GM19043 (cell line): ENCODE results near the gene NFATC2IP.
A peak's percentile ranks its signal among the peaks of the same experiment; 100 is the strongest.
"Not testable (repeated sequence)": the region's sequence is repeated elsewhere in the genome, so short reads cannot be mapped to it uniquely, and the experiment has no call there.

Experiments
- ATAC-seq: cut with Tn5 transposase; IDR thresholded peaks from one replicate; pipeline ENCODE4 v1.9.1; 2021; ENCODE audit warnings: low read depth; ENCODE audit not compliant: unreplicated experiment

Gene NFATC2IP

DNA sequence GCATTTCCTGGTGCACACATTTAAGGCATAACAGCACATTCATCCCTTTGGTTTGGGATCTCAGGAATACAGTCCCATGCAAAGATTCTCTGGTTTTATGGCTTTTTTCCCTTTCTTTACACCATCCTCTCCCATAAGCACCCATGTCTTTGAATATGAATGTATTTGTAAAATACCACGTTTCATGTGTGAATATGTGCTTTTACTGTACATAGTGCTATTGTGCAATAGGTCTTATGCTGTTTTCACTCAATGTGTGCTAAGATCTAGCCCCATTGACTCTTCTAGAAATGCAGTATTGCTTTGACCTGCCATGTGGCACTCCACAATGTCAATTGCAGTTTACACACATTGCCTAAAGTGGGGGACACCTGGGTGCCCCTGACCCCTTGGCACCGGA lies 13.8 kb downstream of the NFATC2IP start:
- no peak for ATAC-seq

DNA sequence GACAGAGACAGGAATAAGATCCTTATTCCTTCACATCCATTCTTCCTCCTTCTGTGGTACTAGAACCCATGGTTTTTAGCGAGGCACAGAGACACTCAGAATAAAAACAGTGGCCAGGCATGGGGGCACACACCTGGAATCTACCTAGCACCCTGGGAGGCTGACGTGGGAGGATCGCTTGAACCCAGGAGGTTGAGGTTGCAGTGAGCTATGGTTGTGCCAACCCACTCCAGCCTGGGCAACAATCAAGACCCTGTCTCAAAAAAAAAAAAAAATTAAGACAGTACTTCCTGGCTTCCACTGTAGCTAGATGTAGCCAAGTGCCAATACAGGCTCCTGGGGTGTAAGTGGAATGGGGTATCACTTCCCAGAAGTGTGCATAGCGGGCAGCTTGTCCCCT lies 16.4 kb downstream of the NFATC2IP start:
- ATAC-seq: no peak

DNA sequence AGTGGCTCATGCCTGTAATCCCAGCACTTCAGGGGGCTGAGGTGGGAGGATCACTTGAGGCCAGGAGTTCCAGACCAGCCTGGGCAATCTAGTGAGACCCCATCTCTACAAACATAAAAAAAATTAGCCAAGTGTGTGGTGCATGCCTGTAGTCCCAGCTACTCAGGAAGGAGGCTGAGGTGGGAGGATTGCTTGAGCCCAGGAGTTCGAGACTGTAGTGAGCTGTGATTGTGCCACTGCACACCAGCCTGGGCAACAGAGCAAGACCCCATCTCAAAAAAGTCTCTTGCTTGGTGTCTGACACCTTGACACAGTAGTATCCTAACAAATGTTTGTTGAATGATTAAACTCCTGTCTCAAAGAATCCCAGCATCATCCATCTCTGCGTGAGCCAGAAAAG lies 19.0 kb downstream of the NFATC2IP start:
- ATAC-seq: not testable (repeated sequence)

DNA sequence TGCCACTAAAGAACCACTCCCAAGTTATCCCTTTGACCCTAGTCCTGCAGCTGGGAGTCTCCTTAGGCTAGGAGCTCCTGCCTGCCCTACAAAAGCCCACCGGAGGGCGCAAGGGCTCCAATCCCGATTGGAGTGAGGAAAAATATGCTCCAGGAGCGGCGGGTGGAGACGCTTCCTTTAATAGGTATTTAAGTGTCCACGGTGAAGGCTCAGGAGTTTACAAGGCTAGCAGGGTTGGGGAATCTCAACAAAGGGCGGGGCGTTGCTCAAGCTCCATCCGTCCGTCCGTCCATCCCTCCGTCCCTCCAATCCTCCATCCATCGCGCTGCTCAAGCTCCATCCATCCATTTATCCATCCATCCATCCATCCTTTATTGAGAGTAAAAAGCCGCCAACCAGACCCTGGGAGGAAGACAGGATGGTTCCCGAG lies 23.3 kb downstream of the NFATC2IP start:
- ATAC-seq: no peak

DNA sequence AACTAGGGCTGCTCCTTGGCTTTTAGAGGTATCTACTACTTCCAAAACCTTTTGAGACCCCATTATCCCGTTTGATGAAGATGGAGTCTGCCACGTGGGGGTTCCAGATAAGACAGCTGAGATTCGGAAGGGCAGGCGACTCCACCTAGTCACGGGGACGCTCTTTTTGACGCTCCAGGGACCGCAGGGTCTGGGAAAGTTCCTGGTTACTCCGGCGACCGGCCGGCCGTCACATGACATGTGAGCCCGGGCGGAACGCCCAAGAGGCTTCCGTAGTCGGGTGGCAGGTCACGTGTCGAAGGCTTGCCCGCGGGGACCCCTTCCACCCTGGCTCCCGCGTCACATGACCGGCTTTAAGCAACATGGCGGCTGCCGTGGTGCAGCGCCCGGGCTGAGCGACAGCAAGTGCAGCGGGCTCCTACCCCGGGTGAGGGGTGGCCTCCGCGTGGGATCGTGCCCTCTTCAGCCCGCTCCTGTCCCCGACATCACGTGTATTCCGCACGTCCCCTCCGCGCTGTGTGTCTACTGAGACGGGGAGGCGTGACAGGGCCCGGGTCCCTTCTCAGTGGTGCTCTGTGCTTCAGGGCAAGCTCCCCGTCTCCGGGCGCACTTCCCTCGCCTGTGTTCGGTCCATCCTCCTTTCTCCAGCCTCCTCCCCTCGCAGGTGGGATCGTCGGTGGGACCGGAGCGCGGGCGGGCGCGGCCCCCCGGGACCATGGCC lies 23.9 kb downstream of the NFATC2IP start, which contains the start of gene SPNS1:
TSS of gene SPNS1 (plus strand) at position 342 of the 721 bp plus-strand sequence. CDS start at position 716, 374 bp downstream.
- peak; percentile 79 for ATAC-seq

DNA sequence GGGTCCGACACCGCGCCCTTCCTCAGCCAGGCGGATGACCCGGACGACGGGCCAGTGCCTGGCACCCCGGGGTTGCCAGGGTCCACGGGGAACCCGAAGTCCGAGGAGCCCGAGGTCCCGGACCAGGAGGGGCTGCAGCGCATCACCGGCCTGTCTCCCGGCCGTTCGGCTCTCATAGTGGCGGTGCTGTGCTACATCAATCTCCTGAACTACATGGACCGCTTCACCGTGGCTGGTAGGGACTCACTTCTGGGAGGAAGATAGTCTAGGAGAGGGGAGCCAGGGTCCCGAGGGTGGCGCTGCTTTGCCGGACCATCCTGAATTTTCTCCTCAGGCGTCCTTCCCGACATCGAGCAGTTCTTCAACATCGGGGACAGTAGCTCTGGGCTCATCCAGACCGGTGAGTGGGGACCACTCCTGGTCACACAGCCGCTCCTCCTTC lies 24.4 kb downstream of the NFATC2IP start:
- ATAC-seq: no peak

DNA sequence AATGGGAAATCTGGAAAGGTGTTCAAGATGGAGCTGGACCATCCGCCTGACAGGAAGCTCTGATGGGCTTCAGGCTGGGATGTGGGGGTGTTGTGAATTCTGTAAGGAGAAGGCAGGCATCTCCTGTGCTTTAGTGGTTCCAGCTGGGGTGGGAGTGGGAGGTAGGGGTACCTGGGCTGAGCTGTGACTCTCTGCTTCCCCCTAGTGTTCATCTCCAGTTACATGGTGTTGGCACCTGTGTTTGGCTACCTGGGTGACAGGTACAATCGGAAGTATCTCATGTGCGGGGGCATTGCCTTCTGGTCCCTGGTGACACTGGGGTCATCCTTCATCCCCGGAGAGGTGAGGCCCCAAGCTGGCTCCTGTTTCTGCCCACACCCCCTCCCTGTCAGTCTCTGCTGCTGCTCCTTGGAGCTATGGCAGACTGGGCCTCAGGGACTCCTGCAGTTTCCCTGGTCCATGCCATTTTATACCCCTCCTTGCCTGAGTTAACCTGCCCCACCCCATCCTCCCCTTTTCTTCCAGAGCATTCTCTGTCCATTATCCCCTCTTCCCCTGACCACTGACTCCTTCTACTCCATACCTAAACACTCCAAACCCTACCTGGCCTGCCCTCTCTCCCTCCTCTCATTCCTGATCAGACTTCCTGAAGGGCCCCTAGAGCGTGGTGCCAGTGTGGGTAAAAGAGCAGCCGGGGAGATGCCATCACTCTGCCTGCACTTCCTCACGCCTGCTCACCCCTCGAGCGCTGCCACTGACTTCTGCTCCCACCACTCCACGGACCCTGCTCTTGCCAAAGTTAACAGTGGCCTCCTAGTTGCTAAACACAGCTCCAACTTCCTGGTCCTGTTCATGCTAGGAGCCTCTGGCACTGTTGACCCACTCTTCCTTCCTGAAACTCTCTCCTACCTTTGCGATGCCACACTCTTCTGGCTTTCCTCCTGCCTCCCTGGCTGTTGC lies 27.2 kb downstream of the NFATC2IP start:
- no peak for ATAC-seq

DNA sequence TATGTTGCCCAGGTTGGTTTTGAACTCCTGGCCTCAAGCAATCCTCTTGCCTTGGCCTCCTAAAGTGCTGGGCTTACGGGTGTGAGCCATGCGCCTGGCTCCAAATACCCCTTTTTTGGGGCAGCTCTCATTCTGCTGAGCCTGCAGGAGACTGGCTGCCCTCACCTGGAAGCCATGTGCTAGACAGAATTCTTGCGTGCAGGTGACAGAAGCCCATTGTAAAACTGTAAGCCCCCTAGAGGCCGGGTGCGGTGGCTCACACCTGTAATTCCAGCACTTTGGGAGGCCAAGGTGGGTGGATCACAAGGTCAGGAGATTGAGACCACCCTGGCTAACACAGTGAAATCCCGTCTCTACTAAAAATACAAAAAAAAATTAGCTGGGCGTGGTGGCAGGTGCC lies 29.6 kb downstream of the NFATC2IP start:
- not testable (repeated sequence) for ATAC-seq

DNA sequence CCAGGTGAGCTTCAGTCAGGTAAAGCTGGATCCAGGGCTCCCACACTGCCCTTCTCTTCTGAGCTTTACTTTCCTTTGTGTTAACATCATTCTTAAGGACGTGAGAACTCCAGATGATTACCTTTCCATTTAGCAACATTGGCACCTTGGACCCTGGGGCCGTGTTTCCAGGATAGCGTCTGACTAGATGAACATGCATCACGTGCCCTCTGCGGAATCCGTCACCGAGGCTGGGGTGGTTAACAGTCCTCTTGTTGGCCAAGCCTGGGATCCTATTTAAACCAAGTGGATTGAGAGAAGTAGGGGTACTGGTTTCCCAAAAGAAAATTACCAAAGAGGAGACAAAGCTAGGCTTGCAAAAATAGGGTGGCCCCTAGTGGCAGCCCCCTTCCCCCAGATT lies 30.2 kb downstream of the NFATC2IP start:
- ATAC-seq: no peak

DNA sequence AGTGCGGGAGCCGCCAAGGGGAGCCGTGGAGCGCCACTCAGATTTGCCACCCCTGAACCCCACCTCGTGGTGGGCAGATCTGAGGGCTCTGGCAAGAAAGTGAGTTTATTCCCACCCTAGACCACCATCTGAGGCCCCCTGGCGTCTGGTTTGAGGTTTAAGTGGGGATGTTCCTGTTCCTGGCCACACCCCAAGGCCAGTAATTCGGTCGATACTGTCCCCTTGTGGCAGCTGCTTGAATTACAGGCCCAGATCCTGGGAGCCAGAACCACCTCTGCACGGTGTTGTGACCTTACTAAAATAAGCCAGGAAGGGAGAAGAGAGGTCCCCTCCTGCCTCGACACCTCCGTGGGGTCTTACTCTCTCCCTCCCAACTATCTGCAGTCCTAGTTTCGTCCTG lies 30.8 kb downstream of the NFATC2IP start:
- ATAC-seq: no peak

DNA sequence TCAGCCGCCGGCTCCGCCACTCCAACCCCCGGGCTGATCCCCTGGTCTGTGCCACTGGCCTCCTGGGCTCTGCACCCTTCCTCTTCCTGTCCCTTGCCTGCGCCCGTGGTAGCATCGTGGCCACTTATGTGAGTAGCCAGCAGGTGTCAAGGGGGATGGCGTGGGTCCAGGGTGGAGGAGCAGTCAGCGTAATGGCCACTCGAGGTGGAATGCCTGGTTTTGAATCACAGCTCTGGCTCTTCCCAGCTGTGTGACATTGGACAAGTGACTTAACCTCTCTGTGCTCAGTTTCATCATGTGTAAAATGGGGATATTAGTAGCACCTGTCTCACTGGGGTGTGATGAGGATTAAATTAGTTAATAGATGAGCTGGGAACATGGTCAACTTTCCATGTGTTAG lies 31.7 kb downstream of the NFATC2IP start:
- ATAC-seq: no peak

DNA sequence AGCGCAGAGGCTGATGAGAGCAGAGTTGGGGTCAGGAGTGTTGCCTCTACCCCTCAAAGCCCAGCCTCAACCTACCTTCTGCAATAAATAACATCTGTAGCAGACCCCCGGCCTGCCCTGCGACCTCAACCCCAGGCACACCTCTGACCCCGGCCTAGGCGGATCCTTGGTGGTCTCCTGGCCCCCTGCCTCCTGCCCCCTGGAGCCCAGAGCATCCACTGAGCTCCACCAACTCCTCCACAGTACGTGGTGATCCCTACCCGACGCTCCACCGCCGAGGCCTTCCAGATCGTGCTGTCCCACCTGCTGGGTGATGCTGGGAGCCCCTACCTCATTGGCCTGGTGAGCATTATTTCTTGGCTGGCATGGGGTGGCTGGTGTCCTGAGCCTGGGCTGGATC lies 32.2 kb downstream of the NFATC2IP start:
- ATAC-seq: no peak

DNA sequence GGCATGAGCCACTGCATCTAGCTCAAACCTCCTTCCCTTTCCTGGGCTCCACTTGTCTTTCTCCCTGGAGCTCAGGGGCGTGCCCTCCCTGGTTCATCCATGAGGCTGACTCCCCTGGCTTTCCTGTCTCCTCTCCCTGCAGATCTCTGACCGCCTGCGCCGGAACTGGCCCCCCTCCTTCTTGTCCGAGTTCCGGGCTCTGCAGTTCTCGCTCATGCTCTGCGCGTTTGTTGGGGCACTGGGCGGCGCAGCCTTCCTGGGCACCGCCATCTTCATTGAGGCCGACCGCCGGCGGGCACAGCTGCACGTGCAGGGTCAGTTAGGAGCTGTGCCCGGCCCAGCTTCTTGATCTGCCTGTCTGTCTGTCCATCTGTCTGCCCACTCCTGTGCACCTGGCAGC lies 32.9 kb downstream of the NFATC2IP start:
- ATAC-seq: no peak

DNA sequence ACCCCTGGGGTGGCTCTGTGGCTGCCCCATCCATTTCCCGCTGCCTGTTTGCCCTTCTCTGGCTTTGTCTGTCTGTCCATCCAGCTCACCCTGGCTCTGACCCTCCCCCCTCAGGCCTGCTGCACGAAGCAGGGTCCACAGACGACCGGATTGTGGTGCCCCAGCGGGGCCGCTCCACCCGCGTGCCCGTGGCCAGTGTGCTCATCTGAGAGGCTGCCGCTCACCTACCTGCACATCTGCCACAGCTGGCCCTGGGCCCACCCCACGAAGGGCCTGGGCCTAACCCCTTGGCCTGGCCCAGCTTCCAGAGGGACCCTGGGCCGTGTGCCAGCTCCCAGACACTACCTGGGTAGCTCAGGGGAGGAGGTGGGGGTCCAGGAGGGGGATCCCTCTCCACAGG lies 33.4 kb downstream of the NFATC2IP start:
- ATAC-seq: no peak

DNA sequence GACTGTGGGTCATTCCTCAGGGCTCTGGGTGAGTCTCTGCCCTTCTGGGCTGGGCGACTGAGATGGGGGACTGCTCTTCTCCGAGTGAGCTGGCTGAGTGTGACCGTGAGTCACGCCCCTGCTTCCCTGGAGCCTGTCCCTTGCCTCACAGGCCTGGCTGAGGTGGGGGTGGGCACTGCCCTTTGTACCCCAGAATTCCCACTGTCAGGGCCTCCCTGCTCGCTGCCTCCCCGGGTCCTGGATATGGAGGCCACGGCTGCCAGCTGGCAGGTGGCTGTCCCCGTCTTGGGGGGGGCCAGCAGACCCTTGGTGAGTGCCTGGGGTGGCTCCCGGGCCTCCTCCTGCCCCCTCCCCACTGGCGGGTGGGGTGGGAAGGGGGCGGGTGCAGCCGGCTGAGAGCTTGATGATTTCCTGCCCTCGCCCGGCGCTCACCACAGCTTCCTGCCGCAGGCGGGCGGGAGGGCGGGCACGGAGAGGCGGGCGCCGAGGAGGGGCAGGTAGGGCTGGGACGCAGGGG lies 33.9 kb downstream of the NFATC2IP start, which contains the start of gene LAT:
TSS of gene LAT (plus strand) at position 434 of the 517 bp plus-strand sequence. CDS start 366 bp downstream, outside the sequence.
- no peak for ATAC-seq

DNA sequence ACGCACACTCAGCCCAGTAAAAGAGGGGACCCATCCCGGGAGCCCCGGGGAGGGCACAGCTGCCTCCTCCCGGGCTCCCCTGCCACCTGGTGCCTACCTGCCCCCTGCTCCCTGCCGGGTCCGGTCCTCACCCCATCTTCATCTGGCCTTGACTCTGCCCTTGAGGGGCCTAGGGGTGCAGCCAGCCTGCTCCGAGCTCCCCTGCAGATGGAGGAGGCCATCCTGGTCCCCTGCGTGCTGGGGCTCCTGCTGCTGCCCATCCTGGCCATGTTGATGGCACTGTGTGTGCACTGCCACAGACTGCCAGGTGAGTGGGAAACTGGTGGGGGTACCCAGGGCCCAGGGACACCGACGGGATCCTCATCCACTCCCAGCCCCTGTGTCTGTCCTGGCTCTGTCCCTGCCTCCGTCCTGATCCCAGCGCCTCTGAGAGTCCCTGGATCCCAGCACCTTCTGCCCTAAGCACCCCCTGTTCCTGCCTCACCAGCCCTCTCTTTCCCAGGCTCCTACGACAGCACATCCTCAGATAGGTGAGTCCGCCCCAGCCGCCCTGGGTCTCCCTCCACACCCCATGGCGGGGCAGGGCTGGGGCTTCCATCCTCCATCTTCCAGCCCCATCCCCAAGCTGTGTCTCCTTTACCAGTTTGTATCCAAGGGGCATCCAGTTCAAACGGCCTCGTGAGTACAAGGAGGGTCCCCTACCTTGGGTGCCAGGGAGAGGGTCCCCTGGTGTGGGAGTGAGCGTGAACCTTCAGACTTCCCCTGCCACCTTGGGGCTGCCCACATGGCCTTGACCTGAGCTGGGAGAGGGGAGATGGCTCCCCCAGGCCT lies 34.7 kb downstream of the NFATC2IP start:
- ATAC-seq: no peak

DNA sequence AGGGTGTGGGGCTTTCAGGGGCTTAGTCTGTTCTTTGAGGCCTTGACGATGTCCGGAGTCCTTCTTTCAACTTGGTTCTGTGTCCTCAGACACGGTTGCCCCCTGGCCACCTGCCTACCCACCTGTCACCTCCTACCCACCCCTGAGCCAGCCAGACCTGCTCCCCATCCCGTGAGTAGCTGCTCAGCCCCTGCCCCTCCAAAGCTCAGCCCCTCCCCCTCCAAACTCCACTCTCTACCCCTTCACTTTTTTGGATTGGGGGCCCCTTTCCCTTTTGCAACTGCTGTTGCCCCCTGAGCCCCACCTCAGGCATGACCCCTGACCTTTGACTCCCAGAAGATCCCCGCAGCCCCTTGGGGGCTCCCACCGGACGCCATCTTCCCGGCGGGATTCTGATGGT lies 35.3 kb downstream of the NFATC2IP start:
- no peak for ATAC-seq

DNA sequence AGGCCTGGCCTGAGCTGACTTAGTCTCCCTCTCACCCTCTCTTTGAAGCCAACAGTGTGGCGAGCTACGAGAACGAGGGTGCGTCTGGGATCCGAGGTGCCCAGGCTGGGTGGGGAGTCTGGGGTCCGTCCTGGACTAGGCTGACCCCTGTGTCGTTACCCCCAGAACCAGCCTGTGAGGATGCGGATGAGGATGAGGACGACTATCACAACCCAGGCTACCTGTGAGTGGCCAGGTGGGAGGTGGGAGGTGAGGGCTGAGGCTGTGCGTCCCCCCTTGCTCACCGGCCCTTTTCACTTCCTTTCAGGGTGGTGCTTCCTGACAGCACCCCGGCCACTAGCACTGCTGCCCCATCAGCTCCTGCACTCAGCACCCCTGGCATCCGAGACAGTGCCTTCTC lies 35.8 kb downstream of the NFATC2IP start:
- ATAC-seq: no peak

DNA sequence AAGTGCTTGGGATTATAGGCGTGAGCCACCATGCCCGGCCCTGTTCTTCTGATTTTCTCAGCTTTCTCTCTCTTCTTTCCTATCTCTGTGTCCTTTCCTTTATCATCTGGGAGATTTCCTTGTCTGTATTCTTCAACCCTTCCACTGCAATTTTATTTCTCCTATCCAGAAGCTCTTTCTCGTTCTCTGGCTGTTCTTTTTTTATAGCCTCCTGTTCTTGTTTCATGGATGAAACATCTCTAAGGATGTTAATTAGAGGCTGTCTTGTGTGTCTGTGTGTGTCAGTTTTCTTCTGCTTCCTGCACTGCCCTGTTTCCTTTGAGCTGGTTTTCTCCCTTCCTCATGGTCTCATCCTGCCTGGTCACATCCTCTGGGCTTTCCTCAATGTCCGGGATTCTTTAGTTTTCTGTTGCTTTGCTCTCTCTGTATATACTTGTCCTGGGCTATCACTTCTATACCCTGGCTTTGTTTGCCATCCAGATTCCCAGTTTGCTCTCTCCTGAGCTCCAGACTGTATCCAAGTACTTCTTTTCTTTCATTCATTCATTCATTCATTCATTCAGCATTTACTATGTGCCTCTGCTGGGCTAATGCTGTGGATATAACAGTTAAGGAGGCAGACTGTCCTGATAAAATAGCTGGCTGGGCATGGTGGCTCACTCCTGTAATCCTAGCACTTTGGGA lies 36.6 kb downstream of the NFATC2IP start:
- ATAC-seq: no peak

DNA sequence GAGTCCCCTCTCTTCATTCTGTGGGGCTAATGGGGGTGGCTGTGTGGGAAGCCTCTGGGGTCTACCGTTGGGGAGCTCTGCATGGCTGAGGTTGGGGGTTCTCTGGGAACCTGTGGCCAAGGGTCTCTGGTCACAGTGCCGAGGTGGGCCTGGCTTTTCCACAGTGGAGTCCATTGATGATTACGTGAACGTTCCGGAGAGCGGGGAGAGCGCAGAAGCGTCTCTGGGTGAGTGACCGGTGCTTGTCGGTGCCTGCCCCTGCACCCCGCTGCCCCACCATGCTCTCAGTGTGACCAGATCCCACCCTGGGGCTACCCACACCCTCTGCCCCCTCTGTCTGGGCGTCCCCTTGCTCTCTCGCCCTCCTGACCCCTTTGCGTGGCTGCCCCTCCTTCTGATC lies 38.6 kb downstream of the NFATC2IP start:
- ATAC-seq: no peak
